NOMO-1 (cell line): ENCODE measurements around the gene ENO3.

Source experiments
- DNase-seq, 2 experiments: peaks; one replicate each; lab custom pipeline; 2025; ENCODE audit not compliant: unreplicated experiment in 2 of 2; lab: John Stamatoyannopoulos, UW

The ENO3 gene

GRCh38 chr17:4936436-4936835 lies 14.5 kb upstream of the ENO3 start:
- DNase-seq, result no peak

GRCh38 chr17:4937553-4937952 lies 13.4 kb upstream of the ENO3 start:
- no peak for DNase-seq

GRCh38 chr17:4938069-4938491 lies 12.8 kb upstream of the ENO3 start:
- no peak for DNase-seq

GRCh38 chr17:4938688-4939545 lies 12.0 kb upstream of the ENO3 start:
- DNase-seq, result peak in 1 of 2 experiments; percentile 12

- no peak for DNase-seq
Observed at GRCh38 chr17:4939546-4939795, 11.4 kb upstream of the ENO3 start.

GRCh38 chr17:4939796-4940554 lies 10.9 kb upstream of the ENO3 start, which contains the start of the genes RNF167 and SLC25A11:
TSS of gene RNF167 (plus strand) at chr17:4940268. CDS start at chr17:4940910, 642 bp downstream.
TSS of gene SLC25A11 (minus strand) at chr17:4940046. CDS start at chr17:4939910, 136 bp downstream.
- DNase-seq, result peak; percentile 99

GRCh38 chr17:4940555-4941318 lies 10.2 kb upstream of the ENO3 start:
- no peak for DNase-seq

- DNase-seq, result no peak
Observed at GRCh38 chr17:4941319-4941610, 9.7 kb upstream of the ENO3 start.

GRCh38 chr17:4942760-4943508 lies 8.0 kb upstream of the ENO3 start:
- DNase-seq, result no peak

- peak; percentile 84 to 89 for DNase-seq
Observed at GRCh38 chr17:4944163-4944553, 6.8 kb upstream of the ENO3 start.

GRCh38 chr17:4944554-4945175 lies 6.3 kb upstream of the ENO3 start:
- DNase-seq, result no peak

GRCh38 chr17:4945176-4945943 lies 5.6 kb upstream of the ENO3 start:
- DNase-seq, result peak; percentile 79 to 81

- no peak for DNase-seq
Observed at GRCh38 chr17:4945944-4946280, 5.0 kb upstream of the ENO3 start.

- peak in 1 of 2 experiments; percentile 15 for DNase-seq
Observed at GRCh38 chr17:4946312-4946976, 4.5 kb upstream of the ENO3 start.

GRCh38 chr17:4947010-4947410 lies 3.9 kb upstream of the ENO3 start:
- DNase-seq, result peak; percentile 30 to 35

GRCh38 chr17:4947411-4948165 lies 3.3 kb upstream of the ENO3 start:
- peak in 1 of 2 experiments; percentile 45 for DNase-seq

GRCh38 chr17:4948166-4948930 lies 2.6 kb upstream of the ENO3 start, which contains the start of gene PFN1:
TSS of gene PFN1 (minus strand) at chr17:4948530. CDS start at chr17:4948394, 136 bp downstream.
- peak; percentile 93 to 97 for DNase-seq

GRCh38 chr17:4948931-4949320 lies 2.0 kb upstream of the ENO3 start:
- peak; percentile 88 to 90 for DNase-seq
